Stimulated activated naive CD8-positive, alpha-beta T cell treated with anti-CD3 and anti-CD28 coated beads, Interleukin-15, Interleukin-2, amounts not matched to agents 100 ng/mL and 50 ng/mL, for 24 hours (primary cell): ENCODE data around the gene TREML2.

Source experiments
- H3K27ac Mint-ChIP-seq: one replicate; pipeline ENCODE4 v1.8.0; 2021; ENCODE audit warnings: mild to moderate bottlenecking, mixed read lengths
- H3K27me3 Mint-ChIP-seq: one replicate; pipeline ENCODE4 v1.8.0; 2021; ENCODE audit warnings: mixed read lengths
- H3K36me3 Mint-ChIP-seq: one replicate; pipeline ENCODE4 v1.8.0; 2021; ENCODE audit warnings: low read depth, mixed read lengths
- H3K4me1 Mint-ChIP-seq: one replicate; pipeline ENCODE4 v1.8.0; 2021; ENCODE audit warnings: low read depth, mixed read lengths
- H3K4me3 Mint-ChIP-seq: one replicate; pipeline ENCODE4 v1.8.0; 2021; ENCODE audit warnings: mild to moderate bottlenecking, mixed read lengths
- H3K9me3 Mint-ChIP-seq: one replicate; pipeline ENCODE4 v1.8.0; 2021; ENCODE audit warnings: mixed read lengths

The TREML2 gene

DNA sequence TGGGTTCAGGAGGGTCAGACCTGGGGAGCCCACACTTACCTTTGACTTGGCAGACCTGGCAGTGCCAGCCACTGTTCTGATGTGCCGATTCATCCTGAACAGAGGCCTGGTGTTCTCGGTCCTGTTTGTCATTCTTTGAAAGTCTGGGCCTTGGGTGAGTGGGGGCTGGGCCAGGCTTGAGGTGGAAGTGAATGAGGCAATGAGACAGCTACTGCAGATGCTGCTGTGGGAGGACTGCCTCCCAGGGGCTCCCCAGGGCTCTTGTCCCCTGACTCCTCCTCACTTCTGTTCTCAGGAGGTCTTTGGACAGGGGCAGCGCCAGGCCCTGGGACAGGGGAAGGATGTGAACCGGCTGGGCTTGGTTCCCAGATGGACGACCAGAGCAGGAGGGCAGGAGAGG is 21.6 kb upstream of the TREML2 start:
- Mint-ChIP-seq H3K27ac (no peak overlapping the region), H3K4me1 (no peaks in the 10 kb centered on the region), H3K4me3 (no peak overlapping the region), H3K36me3 (no peaks in the 10 kb centered on the region), H3K27me3 (no peaks in the 10 kb centered on the region), H3K9me3 (no peaks in the 10 kb centered on the region)

DNA sequence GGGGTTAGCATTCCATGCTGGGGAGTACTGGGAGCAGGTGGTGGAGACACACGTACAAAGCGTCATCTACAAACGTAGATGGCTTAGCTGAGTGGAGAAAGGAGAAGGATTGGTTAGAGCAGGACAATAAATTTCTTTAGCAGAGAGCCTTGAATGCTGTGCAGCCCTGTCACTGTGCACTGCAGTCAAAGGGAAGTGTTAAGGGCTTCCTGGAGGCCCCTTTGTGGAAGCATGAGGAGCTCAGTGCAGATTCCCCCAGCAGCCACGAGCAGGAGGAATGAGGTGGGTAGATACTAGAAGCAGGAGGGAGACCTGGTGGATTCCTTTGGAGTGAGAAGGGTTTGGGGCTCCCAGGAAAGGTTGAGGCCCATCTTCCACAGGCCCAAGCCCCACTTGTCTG is 21.1 kb upstream of the TREML2 start:
- Mint-ChIP-seq H3K36me3 (no peaks in the 10 kb centered on the region), H3K9me3 (no peaks in the 10 kb centered on the region), H3K27me3 (no peaks in the 10 kb centered on the region), H3K4me1 (no peaks in the 10 kb centered on the region), H3K4me3 (no peak overlapping the region), H3K27ac (no peak overlapping the region)

DNA sequence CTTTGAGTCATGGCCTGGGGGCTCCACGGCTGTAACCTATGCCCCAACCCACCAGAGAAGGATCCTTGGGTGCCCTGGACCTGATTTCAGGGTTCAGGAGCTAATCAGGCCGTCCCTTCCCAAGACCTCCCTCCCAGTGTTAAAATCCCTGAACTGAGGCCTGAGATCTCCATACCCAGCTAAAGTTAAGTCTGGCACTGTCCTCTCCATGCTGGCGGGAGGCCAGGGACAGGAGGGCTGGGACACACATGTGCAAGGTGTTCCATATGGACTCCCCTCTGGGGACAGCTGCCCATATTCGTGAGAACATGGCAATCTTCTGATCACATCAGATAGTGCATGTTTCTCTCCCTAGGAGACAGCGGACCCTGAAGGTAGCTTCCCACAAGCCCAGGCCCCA is 15.7 kb upstream of the TREML2 start:
- no peaks in the 10 kb centered on the region for H3K27me3 Mint-ChIP-seq
- no peaks in the 10 kb centered on the region for H3K4me1 Mint-ChIP-seq
- H3K36me3 Mint-ChIP-seq: no peaks in the 10 kb centered on the region
- H3K27ac Mint-ChIP-seq: no peak overlapping the region
- H3K4me3 Mint-ChIP-seq: no peak overlapping the region
- peaks cover 7% of the 10 kb centered on the region for H3K9me3 Mint-ChIP-seq

DNA sequence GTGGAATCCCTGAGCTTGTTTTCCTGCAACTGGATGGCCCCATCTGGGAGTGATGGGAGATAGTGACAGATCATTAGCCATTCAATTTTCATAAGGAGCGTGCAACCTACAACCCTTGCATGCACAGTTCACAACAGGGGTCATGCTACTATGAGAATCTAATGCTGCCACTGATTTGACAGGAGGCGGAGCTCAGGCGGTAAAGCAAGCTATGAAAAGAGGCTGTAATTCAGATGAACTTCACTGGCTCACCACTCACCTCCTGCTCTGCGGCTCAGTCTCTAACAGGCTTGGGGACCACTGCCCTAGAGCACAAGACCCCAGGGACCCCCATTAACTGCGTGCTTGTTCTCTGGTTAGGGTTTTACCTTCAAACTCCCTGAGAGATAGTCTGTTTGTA is 14.8 kb upstream of the TREML2 start:
- H3K4me3 Mint-ChIP-seq: no peak overlapping the region

DNA sequence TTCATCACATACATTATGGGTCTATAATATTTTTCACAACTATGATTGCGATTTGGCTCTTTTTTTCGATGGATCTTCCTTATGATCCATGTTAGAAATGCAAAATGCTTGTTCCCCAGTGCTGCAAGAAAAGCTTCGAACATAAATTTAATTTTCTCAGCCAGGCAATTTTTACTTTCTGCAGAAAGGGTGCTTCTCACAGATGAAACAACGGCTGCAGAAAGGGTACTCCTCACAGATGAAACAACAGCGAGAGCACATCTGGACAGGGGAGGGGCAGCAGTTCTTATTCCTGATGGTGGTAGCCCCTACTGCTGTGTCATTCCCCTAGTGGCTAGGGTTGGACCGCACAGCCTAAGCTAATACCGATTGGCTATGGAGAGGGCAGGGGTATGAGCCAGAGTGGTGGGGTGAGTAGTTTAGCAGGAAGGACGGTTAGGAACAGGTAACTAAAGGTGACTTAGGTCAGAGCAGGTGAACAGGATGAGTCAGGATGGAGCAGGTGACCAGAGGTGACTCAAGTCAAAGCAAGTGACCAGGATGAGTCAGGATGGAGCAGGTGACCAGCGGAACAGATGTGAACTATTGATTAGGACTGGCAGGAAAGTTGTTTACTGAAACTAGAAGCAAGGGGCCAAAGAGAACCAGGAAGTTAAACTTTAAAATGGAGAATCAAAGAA is 13.8 kb upstream of the TREML2 start:
- no peak overlapping the region for H3K27ac Mint-ChIP-seq
- no peak overlapping the region for H3K4me3 Mint-ChIP-seq
- no peaks in the 10 kb centered on the region for H3K27me3 Mint-ChIP-seq
- H3K36me3 Mint-ChIP-seq: no peaks in the 10 kb centered on the region
- H3K9me3 Mint-ChIP-seq: peaks cover 7% of the 10 kb centered on the region
- peaks cover 12% of the 10 kb centered on the region for H3K4me1 Mint-ChIP-seq

More for the DNA sequence above, 14.8 kb upstream of the TREML2 start:
- no peak overlapping the region for H3K27ac Mint-ChIP-seq
- peaks cover 1% of the 10 kb centered on the region for H3K4me1 Mint-ChIP-seq
- peaks cover 7% of the 10 kb centered on the region for H3K9me3 Mint-ChIP-seq
- no peaks in the 10 kb centered on the region for H3K27me3 Mint-ChIP-seq
- no peaks in the 10 kb centered on the region for H3K36me3 Mint-ChIP-seq

DNA sequence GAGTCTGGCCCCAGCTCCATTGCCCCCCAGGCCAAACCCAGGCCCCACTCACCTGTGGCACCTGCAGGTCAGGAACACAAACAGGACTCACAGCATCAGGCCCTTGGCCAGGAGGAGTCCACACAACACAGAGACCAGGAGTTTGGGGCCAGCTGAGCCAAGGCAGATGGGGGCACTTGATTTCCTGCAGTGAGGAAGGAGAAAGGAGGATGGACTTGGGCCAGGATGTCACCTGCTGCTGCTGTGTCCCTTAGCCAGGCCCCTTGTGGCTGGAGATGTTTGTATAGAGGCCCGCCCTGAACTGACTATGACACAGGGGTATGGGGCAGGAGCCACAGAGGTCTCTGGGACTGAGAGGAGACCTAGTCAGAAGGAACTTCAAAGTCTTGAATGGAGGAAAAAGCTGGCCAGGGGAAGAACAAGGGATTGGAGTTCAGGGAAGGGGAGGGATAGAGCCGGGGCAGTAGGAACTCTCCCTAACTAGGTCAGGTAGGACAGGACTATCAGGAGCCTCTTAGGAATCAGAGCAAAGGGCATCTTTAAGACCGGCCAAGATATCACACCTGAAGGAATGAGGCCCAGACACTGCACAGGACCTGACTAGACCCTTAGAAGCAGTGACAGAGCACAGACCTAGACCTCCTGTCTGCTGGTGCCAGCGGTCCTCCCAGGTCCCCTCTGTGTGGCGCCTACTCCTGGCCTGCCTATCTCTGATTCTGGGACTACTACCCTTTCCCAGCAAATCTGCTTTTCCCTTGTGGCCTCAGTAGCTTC is 8.8 kb upstream of the TREML2 start:
- Mint-ChIP-seq H3K4me1 (peaks cover 28% of the 10 kb centered on the region), H3K4me3 (no peak overlapping the region), H3K27me3 (no peaks in the 10 kb centered on the region), H3K36me3 (peaks cover 4% of the 10 kb centered on the region), H3K27ac (no peak overlapping the region), H3K9me3 (peaks cover 7% of the 10 kb centered on the region)

DNA sequence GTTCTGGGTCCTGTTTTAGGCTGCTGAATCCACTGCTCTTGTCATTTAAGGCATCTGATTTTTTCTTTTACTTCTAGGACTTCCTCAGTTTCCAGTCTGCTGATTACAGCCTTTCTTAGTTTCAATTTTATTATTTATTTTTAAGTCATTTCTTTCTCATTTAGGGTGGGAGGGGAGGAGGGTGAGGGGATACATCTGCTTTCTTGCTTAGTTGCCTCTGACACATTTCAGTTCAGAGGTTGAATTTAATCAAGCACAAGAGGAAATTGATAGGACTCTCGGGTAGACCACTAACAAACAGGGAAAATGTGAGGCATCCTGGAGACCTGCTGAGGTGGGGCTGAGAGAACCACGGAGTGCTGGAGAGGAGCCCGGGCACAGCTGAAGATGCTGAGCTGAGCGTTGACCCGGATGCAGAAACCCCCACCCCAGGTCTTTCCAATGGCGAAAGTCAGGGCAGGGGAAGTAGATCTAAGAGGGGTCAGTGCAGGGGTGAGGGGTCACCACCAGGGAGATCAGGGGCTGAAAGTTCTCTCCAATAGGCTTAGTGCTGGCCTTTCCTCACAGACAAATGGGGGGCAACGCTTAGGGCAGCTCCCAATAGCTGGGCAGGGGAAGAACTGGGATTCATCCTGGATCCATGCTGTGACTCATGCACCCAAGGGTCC is 7.6 kb upstream of the TREML2 start:
- Mint-ChIP-seq H3K9me3 (no peaks in the 10 kb centered on the region), H3K4me1 (peaks cover 28% of the 10 kb centered on the region), H3K4me3 (no peak overlapping the region), H3K36me3 (peaks cover 4% of the 10 kb centered on the region), H3K27me3 (no peaks in the 10 kb centered on the region), H3K27ac (no peak overlapping the region)

DNA sequence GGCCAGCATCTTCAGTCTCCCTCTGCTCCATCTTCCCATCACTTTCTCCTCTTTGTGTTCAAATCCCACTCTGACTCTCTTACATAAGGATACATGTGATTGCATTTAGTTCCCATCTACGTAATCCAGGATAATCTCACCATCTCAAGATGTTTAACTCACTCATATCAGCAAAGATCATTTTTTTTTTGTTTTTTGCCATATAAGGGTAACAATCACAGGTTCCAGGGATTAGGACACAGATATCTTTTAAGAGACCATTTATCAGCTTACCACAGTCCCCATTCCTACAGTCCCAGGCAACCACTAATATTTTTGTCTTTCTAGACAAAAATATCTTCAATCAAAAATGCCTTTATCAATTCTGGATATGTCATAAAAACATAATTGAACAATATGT is 3.2 kb upstream of the TREML2 start:
- no peaks in the 10 kb centered on the region for H3K9me3 Mint-ChIP-seq
- no peak overlapping the region for H3K4me3 Mint-ChIP-seq
- peaks cover 51% of the 10 kb centered on the region for H3K4me1 Mint-ChIP-seq
- H3K36me3 Mint-ChIP-seq: peaks cover 4% of the 10 kb centered on the region
- H3K27ac Mint-ChIP-seq: no peak overlapping the region
- no peaks in the 10 kb centered on the region for H3K27me3 Mint-ChIP-seq

DNA sequence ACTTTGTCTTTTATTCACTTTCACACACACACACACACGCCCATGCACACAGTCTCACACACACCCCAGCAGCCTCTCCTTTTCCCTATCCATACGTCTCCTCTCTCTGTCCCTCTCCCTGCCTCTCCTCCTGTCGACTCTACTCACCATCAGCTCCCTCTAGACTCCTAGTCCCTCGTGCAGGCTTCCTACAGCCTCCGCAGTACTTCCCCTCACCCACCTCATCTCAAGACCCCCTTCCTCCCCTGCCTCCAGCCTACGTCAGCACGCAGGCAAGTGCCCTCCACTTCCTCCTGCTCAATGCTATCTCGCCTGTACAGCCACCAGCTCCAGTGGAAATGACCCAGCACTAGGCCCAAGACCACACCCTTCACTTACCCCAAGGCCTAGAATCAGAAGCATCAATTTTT is 820 bp upstream of the TREML2 start:
- H3K27ac Mint-ChIP-seq: peak overlapping the region; percentile 89
- peak overlapping the region; percentile 59 for H3K4me3 Mint-ChIP-seq
- peaks cover 53% of the 10 kb centered on the region for H3K4me1 Mint-ChIP-seq

DNA sequence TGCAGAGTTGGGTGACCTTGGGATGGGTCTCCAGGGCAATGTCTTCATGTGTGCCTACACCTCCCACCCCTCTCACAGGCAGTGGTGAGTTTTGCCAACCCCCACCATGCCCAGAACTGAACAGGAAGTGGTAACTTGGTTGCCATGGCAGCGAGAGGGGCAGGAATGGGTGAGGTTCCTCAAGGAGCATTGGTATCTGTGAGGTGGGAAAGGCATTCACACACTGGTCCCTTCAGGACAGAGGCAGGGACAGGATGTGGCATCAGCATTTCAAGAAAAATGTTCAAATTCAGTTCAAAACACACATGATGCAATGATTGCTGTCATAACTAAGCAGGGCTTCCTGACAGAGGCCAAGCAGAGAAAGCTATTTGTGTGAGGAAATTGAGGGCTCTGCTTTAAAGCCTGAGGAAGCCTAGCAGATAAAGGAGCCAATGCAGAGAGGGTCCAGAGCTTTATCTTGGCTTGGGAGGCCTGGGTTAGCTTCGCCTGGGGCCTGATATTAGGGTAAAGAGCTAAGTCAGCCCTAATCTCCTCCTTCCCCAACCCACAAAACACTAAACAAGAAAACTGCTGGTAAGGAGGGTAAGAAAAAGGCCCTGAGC is 551 bp downstream of the TREML2 start:
- Mint-ChIP-seq H3K4me3 (peak overlapping the region; percentile 59), H3K36me3 (no peaks in the 10 kb centered on the region), H3K4me1 (peaks cover 53% of the 10 kb centered on the region), H3K27ac (peak overlapping the region; percentile 89), H3K27me3 (no peaks in the 10 kb centered on the region), H3K9me3 (no peaks in the 10 kb centered on the region)

More for the DNA sequence above, 820 bp upstream of the TREML2 start:
- Mint-ChIP-seq H3K27me3 (no peaks in the 10 kb centered on the region), H3K36me3 (no peaks in the 10 kb centered on the region), H3K9me3 (no peaks in the 10 kb centered on the region)

DNA sequence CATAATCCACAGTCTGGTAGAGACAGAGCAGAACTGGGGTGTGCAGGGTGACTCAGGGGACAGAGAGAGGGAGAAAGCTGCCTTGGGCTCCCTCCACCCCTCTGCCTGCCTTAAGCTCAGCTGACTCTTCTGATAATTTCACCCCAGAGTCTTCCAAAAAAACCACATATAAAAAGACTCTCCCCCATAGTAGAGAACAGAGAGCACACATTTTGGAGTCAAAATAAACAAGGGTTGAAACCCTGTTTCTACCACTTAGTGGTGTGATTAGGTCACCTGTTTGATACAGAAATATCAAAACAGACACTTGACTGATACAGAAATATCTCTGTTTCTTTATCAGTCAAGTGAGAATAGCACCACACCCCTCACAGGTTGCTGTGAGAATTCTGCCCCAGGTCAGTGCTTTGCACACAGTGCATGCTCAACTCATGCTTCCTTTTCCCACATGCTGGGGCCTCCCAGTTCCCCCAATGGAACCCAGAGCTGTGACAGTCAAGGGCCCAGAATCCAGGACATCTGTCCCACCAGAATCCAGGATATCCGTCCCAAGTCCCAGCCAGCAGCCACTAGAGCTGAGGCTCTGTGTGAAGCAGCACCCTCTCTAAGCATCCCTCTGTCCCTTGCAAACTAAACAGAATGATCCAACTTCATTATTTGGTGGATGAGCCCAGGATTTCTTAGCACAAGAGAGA is 1.2 kb downstream of the TREML2 start:
- Mint-ChIP-seq H3K27me3 (no peaks in the 10 kb centered on the region), H3K9me3 (no peaks in the 10 kb centered on the region), H3K4me3 (peak overlapping the region; percentile 59), H3K4me1 (peaks cover 53% of the 10 kb centered on the region), H3K36me3 (no peaks in the 10 kb centered on the region), H3K27ac (peak overlapping the region; percentile 89)

DNA sequence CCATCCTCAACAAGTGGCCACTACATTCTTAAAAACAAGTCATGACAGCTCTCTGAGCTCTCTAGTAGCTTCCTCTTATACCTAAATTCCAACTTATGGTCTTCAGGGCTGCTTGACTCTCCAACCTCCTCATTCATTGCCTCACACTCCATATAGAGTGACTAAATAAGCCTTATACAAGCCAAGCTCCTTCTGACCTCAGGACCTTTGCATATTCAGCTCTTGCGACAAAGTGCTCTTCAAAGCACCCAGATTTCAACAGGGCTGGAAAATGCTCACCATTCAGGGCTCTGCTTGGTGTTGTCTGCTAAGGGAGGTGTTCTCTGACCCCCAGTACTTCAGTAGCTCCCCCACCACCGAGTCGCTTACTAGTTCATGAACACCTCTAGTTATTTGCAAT is 3.7 kb downstream of the TREML2 start:
- H3K27ac Mint-ChIP-seq: peak overlapping the region; percentile 10
- H3K4me1 Mint-ChIP-seq: peaks cover 50% of the 10 kb centered on the region
- no peaks in the 10 kb centered on the region for H3K9me3 Mint-ChIP-seq
- H3K27me3 Mint-ChIP-seq: no peaks in the 10 kb centered on the region
- H3K36me3 Mint-ChIP-seq: no peaks in the 10 kb centered on the region
- no peak overlapping the region for H3K4me3 Mint-ChIP-seq

DNA sequence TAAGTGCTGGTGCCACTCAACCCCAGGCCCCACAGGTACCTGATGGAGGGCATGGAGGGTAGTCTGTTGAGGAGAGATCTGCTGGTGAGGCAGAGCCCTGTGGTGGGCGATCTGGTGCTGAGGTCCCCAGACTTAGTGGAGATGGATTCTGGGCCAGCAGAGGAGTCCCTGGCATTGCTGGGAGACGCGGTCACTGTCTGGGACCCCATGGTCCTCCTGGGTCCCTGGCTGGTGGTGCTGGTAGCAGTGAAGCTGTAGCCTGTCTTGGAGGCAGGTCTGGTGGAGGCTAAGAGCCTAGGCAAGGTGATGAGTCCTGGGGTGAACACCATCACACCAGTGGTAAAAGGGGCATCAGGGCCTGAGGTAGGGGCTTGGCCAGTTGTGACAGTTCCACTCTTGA is 6.6 kb downstream of the TREML2 start:
- H3K4me3 Mint-ChIP-seq: no peak overlapping the region
- no peaks in the 10 kb centered on the region for H3K27me3 Mint-ChIP-seq
- H3K27ac Mint-ChIP-seq: no peak overlapping the region
- no peaks in the 10 kb centered on the region for H3K9me3 Mint-ChIP-seq
- no peaks in the 10 kb centered on the region for H3K36me3 Mint-ChIP-seq
- peaks cover 21% of the 10 kb centered on the region for H3K4me1 Mint-ChIP-seq

DNA sequence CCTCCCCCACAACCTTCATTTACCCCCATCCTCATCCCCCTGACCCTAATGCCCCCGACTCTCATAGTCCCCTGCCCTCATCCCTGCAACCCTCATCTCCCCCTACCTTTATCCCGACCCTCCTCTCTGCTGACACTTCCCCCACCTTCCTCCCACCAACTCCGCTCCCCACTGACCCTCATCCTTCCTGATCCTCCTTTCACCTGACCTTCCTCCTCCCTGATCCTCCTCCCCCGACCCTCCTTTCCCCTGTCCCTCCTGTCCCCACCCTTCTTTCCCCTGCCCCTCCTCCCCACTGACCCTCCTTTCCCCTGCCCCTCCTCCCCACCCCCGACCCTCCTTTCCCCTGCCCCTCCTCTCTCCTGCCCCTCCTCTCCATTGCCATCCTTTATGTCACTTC is 7.1 kb downstream of the TREML2 start:
- Mint-ChIP-seq H3K36me3 (no peaks in the 10 kb centered on the region), H3K4me1 (peaks cover 16% of the 10 kb centered on the region), H3K4me3 (no peak overlapping the region), H3K27me3 (no peaks in the 10 kb centered on the region), H3K27ac (no peak overlapping the region), H3K9me3 (no peaks in the 10 kb centered on the region)
